Measurements from ENCODE around the gene NHS. TPM values are rescaled to one million over a fixed set of nuclear protein-coding genes. Genes with fewer than 3 reads are reported as not detected.

Gene NHS
- total RNA-seq, 1 experiment from 2014 or later = 5.7 TPM

- no peak overlapping the region for H3K4me3 ChIP-seq (replicated peaks in 1 of 2; ENCODE audit: low read depth in 1 of 2, low read length in 2 of 2)
- H3K9me3 ChIP-seq (ENCODE audit: control insufficient read depth in 1 of 2, insufficient read depth in 1 of 2, low read depth in 1 of 2, low read length in 2 of 2) = no peaks in the 10 kb centered on the region
- no peaks in the 10 kb centered on the region for H3K79me2 ChIP-seq (ENCODE audit: insufficient read depth, low read length)
- intact Hi-C loops (cut with micrococcal nuclease) = no loop called here
- ChIA-PET CTCF (no interaction called here), POLR2A (no interaction called here), RAD21 (ENCODE audit: low non-redundant PET in 1 of 2, low total read pairs in 2 of 2, uncharacterized antibody in 2 of 2, unreplicated experiment in 2 of 2) (no interaction called here)
- no peak for DNase-seq (ENCODE audit: low read depth, low spot score)
- H3K36me3 ChIP-seq (ENCODE audit: control insufficient read depth in 1 of 2, insufficient read depth in 2 of 2, low read length in 2 of 2) = no peaks in the 10 kb centered on the region
- no TSS peak for BruUV-seq (replicated peaks)
- no peak overlapping the region for H3K27ac ChIP-seq (ENCODE audit: low read depth, low read length)
- TF ChIP-seq POLR2AphosphoS5 (IDR thresholded peaks at IDR 0.05; ENCODE audit: low read depth, low read length) (no peak), JUND (IDR thresholded peaks at IDR 0.05) (no peak), MAX (IDR thresholded peaks at IDR 0.05) (no peak), SIN3A (IDR thresholded peaks at IDR 0.05; ENCODE audit: low read depth) (no peak), ZNF274 (IDR thresholded peaks at IDR 0.05; ENCODE audit: low read depth, low read length) (no peak), ZBTB33 (IDR thresholded peaks at IDR 0.05; ENCODE audit: extremely low read depth, insufficient replicate concordance, low read length) (no peak), ELF1 (IDR thresholded peaks at IDR 0.05; ENCODE audit: borderline replicate concordance, low read depth) (no peak), EGR1 (IDR thresholded peaks at IDR 0.05; ENCODE audit: low read depth) (no peak), TCF7L2 (IDR thresholded peaks at IDR 0.05; ENCODE audit: borderline replicate concordance, extremely low read depth, insufficient read depth, insufficient read length) (no peak), EZH2 (IDR thresholded peaks at IDR 0.05) (no peak)
- no peak overlapping the region for H3K9ac ChIP-seq (ENCODE audit: low read length)
- no peak for ATAC-seq
- H2AFZ ChIP-seq (ENCODE audit: low read depth, low read length, poor library complexity, severe bottlenecking) = no peak overlapping the region
- H3K27me3 ChIP-seq (ENCODE audit: insufficient read depth, low read length) = no peaks in the 10 kb centered on the region
- H3K9me2 ChIP-seq (ENCODE audit: insufficient read depth) = no peaks in the 10 kb centered on the region
- H4K20me1 ChIP-seq (ENCODE audit: insufficient read depth) = no peaks in the 10 kb centered on the region
- H3K4me1 ChIP-seq (ENCODE audit: control insufficient read depth in 1 of 2, insufficient read depth in 2 of 2, low read length in 2 of 2) = no peaks in the 10 kb centered on the region
- H3K4me2 ChIP-seq (ENCODE audit: low read length) = no peak overlapping the region
These were observed 81.5 kb downstream of the NHS start for GRCh38 chrX:17456526-17456925.
